Measurements from ENCODE around the gene DCDC2B. TPM values are rescaled to one million over a fixed set of nuclear protein-coding genes. Genes with fewer than 3 reads are reported as not detected.
"Not testable (repeated sequence)": the region's sequence is repeated elsewhere in the genome, so short reads cannot be mapped to it uniquely, and the experiment has no call there.

The DCDC2B gene
- polyA plus RNA-seq, 1 donor: 0.54 TPM

- not testable (repeated sequence) for H3K27me3 ChIP-seq (ENCODE audit: control insufficient read depth, insufficient read depth, low read length); H3K27ac ChIP-seq (ENCODE audit: low read length); H3K9me3 ChIP-seq (ENCODE audit: control insufficient read depth, low read depth, low read length); H3K4me1 ChIP-seq (ENCODE audit: control insufficient read depth, insufficient read depth, low read length); DNase-seq; H3K36me3 ChIP-seq (ENCODE audit: control insufficient read depth, insufficient read depth, low read length); H3K4me3 ChIP-seq (ENCODE audit: low read length)
- WGBS (ENCODE audit: insufficient coverage, low lambda C conversion rate): 100% methylated on average over 2 of the region's 4 CpGs
These were observed 54.3 kb downstream of the DCDC2B start for GRCh38 chr1:32263236-32263593.

GRCh38 chr1:32263744-32264143, 54.9 kb downstream of the DCDC2B start:
- WGBS (ENCODE audit: insufficient coverage, low lambda C conversion rate): no CpG with 5 or more reads among the region's 4 CpGs
- Histone ChIP-seq H3K9me3 (ENCODE audit: control insufficient read depth, low read depth, low read length) (no peaks in the 10 kb centered on the region), H3K4me3 (ENCODE audit: low read length) (no peak overlapping the region), H3K27me3 (ENCODE audit: control insufficient read depth, insufficient read depth, low read length) (no peaks in the 10 kb centered on the region), H3K36me3 (ENCODE audit: control insufficient read depth, insufficient read depth, low read length) (no peaks in the 10 kb centered on the region), H3K27ac (ENCODE audit: low read length) (no peak overlapping the region), H3K4me1 (ENCODE audit: control insufficient read depth, insufficient read depth, low read length) (no peaks in the 10 kb centered on the region)
- DNase-seq: no peak

Other genes with a start within 250 kb of the DCDC2B start
- gene KHDRBS1, start 195.2 kb upstream of the DCDC2B start, polyA plus RNA-seq: 130 TPM
- gene TMEM39B, start 136.2 kb upstream of the DCDC2B start, polyA plus RNA-seq: 14.9 TPM
- gene KPNA6, start 101.0 kb upstream of the DCDC2B start, polyA plus RNA-seq: 25.3 TPM
- 33.7 TPM for gene TXLNA, start 29.4 kb upstream of the DCDC2B start, polyA plus RNA-seq
- gene CCDC28B, start 8.5 kb upstream of the DCDC2B start, polyA plus RNA-seq: 13.3 TPM
- gene IQCC, start 3.4 kb upstream of the DCDC2B start, polyA plus RNA-seq: 5.5 TPM
- gene TMEM234, start 13.3 kb downstream of the DCDC2B start, polyA plus RNA-seq: 22.0 TPM
- gene EIF3I, start 13.3 kb downstream of the DCDC2B start, polyA plus RNA-seq: 156 TPM
- gene FAM167B, start 38.1 kb downstream of the DCDC2B start, polyA plus RNA-seq: 2.8 TPM
- gene LCK, start 42.2 kb downstream of the DCDC2B start, polyA plus RNA-seq: 4.2 TPM
- 153 TPM for gene HDAC1, start 83.0 kb downstream of the DCDC2B start, polyA plus RNA-seq
- 139 TPM for gene MARCKSL1, start 127.1 kb downstream of the DCDC2B start, polyA plus RNA-seq
- 12.2 TPM for gene FAM229A, start 153.4 kb downstream of the DCDC2B start, polyA plus RNA-seq
- gene TSSK3, start 153.4 kb downstream of the DCDC2B start, polyA plus RNA-seq: 6.1 TPM
- gene BSDC1, start 185.4 kb downstream of the DCDC2B start, polyA plus RNA-seq: 57.2 TPM

Data from large intestine (tissue), 3 donors.